OCI-LY7 (cell line): ENCODE data around the gene PTPA. TPM values are rescaled to one million over a fixed set of nuclear protein-coding genes. Genes with fewer than 3 reads are reported as not detected.
A peak's percentile ranks its signal among the peaks of the same experiment; 100 is the strongest.

Source experiments
- BruUV-seq: library from RNA; stranded (reverse); fragments of 400-500 nt; replicated peaks from 2 replicates; lab custom pipeline; 2021; lab: Mats Ljungman, UMichigan
- CTCF ChIA-PET: fragments of 300-600 bp; sonication (Branson Sonifier 250); formaldehyde crosslinking; loops from one replicate; lab custom pipeline; 2022; ENCODE audit warnings: antibody characterized with exemption; ENCODE audit not compliant: unreplicated experiment; lab: Charles Lee
- POLR2A ChIA-PET: fragments of 300-600 bp; sonication (Branson Sonifier 250); formaldehyde crosslinking; loops from one replicate; lab custom pipeline; 2022; ENCODE audit warnings: antibody characterized with exemption; lab: Charles Lee
- DNase-seq: peaks from one replicate; pipeline ENCODE4 v3.0.0-alpha.2; 2015; ENCODE audit warnings: low spot score
- H2AFZ ChIP-seq: fragments of 200-600 bp; sonication (generic), shearing (Covaris generic); 2 replicates; pipeline ENCODE4 v1.6.1; 2014; ENCODE audit warnings: mild to moderate bottlenecking, antibody characterized with exemption, low read length, moderate library complexity
- H3K27ac ChIP-seq: fragments of 200-600 bp; sonication (generic); 2 replicates; pipeline ENCODE4 v1.5.1; 2014; ENCODE audit warnings: mixed run types, low read depth, mild to moderate bottlenecking, moderate library complexity, low read length, inconsistent platforms; ENCODE audit not compliant: poor library complexity, severe bottlenecking
- H3K36me3 ChIP-seq: fragments of 200-600 bp; sonication (generic); 2 replicates; pipeline ENCODE4 v1.6.1; 2014; ENCODE audit warnings: mild to moderate bottlenecking, antibody characterized with exemption, low read length, moderate library complexity, mixed read lengths; ENCODE audit not compliant: insufficient read depth
- H3K4me1 ChIP-seq: fragments of 200-600 bp; sonication (generic); 2 replicates; pipeline ENCODE4 v1.5.1; 2014; ENCODE audit warnings: mild to moderate bottlenecking, low read length; ENCODE audit not compliant: insufficient read depth, poor library complexity, severe bottlenecking
- H3K4me2 ChIP-seq: fragments of 200-600 bp; sonication (generic); 2 replicates; pipeline ENCODE4 v1.6.1; 2014; ENCODE audit warnings: mild to moderate bottlenecking, low read length
- H3K4me3 ChIP-seq: fragments of 200-600 bp; sonication (generic); 2 replicates; pipeline ENCODE4 v1.5.1; 2014; ENCODE audit warnings: mild to moderate bottlenecking, low read depth, low read length; ENCODE audit not compliant: poor library complexity, severe bottlenecking
- H3K79me2 ChIP-seq: fragments of 200-600 bp; sonication (generic); 2 replicates; pipeline ENCODE4 v1.6.1; 2016; ENCODE audit warnings: low read depth, mild to moderate bottlenecking, low read length, moderate library complexity, mixed read lengths; ENCODE audit not compliant: insufficient read depth
- H3K9me2 ChIP-seq: fragments of 200-600 bp; sonication (generic); 2 replicates; pipeline ENCODE4 v1.6.1; 2016; ENCODE audit warnings: mild to moderate bottlenecking, low read length, mixed read lengths; ENCODE audit not compliant: insufficient read depth
- H3K9me3 ChIP-seq: fragments of 200-600 bp; sonication (generic); 2 replicates; pipeline ENCODE4 v1.6.1; 2014; ENCODE audit warnings: mild to moderate bottlenecking, mixed run types, low read length, mixed read lengths
- H4K20me1 ChIP-seq: fragments of 200-600 bp; sonication (generic); 2 replicates; pipeline ENCODE4 v1.6.1; 2014; ENCODE audit warnings: mild to moderate bottlenecking, antibody characterized with exemption, low read length, moderate library complexity, mixed read lengths; ENCODE audit not compliant: insufficient read depth
- EZH2phosphoT487 ChIP-seq: fragments of 200-600 bp; sonication (generic); IDR thresholded peaks from 2 replicates; pipeline ENCODE4 v1.6.1; 2018; ENCODE audit warnings: low read depth, borderline replicate concordance, mild to moderate bottlenecking, mixed run types, antibody characterized with exemption, low read length, moderate library complexity, mixed read lengths
- intact Hi-C: fragments of 100-400 bp; cut with micrococcal nuclease; formaldehyde crosslinking; loops from one replicate; pipeline ENCODE4 v1.10.0; 2022; ENCODE audit not compliant: unreplicated experiment
- total RNA-seq, 2 experiments: library from RNA; depleted of rRNA in 1 of 2; stranded (reverse); fragments of >200 nt in 1 of 2; shearing (Covaris generic) in 1 of 2; gene quantifications; 2 replicates each; pipeline ENCODE4 v1.2.3, GENCODE V29; 2014 to 2022
- TF ChIP-seq, protein P1 (sequence below): fragments of 200-600 bp; sonication (generic); conservative IDR thresholded peaks from 2 replicates; pipeline ENCODE4 v1.5.1; 2014; ENCODE audit warnings: mild to moderate bottlenecking, antibody characterized with exemption, low read length, moderate library complexity, mixed read lengths

PTPA gene
- total RNA-seq, 2 experiments from 2014 or later, result 106 to 111 TPM

DNA sequence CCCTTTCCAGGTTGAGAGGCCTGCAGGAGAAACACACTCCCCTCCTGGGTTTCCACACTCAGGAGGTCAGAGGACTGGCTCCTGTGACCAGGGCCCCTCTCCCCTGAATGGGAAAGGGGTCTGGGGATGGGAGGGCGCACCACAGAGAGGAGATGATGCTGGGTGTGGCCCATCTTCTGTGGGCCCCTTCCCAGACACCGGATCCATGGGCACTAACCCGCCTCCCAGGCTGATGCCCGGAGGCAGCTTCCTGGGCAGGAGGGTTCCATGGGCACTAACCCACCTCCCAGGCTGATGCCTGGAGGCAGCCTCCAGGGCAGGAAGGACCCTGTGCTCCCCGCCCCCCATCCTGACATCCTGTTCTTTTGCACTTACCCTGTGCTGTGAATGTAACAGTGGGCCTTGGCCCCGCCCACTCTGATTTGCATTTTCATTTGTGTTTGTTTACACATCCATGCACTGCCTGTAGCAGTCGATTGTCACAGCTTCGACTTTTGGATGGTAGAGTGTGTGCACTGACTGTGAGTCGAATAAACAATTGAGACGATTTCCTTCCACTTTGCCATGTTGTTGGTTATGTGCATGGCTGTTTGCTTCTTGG, 39.6 kb upstream of the PTPA start:
- Histone ChIP-seq H3K9me2 (no peaks in the 10 kb centered on the region), H3K9me3 (no peaks in the 10 kb centered on the region), H4K20me1 (no peaks in the 10 kb centered on the region), H3K4me3 (no peak overlapping the region), H3K27ac (no peak overlapping the region), H3K4me2 (no peak overlapping the region), H3K36me3 (peaks cover 13% of the 10 kb centered on the region; the same call in 1 of the 2 replicates), H3K4me1 (no peaks in the 10 kb centered on the region), H3K79me2 (no peaks in the 10 kb centered on the region), H2AFZ (no peak overlapping the region)
- no peak for TF ChIP-seq EZH2phosphoT487
- TF ChIP-seq, protein P1, sequence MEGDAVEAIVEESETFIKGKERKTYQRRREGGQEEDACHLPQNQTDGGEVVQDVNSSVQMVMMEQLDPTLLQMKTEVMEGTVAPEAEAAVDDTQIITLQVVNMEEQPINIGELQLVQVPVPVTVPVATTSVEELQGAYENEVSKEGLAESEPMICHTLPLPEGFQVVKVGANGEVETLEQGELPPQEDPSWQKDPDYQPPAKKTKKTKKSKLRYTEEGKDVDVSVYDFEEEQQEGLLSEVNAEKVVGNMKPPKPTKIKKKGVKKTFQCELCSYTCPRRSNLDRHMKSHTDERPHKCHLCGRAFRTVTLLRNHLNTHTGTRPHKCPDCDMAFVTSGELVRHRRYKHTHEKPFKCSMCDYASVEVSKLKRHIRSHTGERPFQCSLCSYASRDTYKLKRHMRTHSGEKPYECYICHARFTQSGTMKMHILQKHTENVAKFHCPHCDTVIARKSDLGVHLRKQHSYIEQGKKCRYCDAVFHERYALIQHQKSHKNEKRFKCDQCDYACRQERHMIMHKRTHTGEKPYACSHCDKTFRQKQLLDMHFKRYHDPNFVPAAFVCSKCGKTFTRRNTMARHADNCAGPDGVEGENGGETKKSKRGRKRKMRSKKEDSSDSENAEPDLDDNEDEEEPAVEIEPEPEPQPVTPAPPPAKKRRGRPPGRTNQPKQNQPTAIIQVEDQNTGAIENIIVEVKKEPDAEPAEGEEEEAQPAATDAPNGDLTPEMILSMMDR, result no peak
- BruUV-seq, result TSS peak; percentile 65
- CTCF ChIA-PET, result no interaction called here
- peak; percentile 8 for DNase-seq
- intact Hi-C loops, result no loop called here
- POLR2A ChIA-PET, result no interaction called here

DNA sequence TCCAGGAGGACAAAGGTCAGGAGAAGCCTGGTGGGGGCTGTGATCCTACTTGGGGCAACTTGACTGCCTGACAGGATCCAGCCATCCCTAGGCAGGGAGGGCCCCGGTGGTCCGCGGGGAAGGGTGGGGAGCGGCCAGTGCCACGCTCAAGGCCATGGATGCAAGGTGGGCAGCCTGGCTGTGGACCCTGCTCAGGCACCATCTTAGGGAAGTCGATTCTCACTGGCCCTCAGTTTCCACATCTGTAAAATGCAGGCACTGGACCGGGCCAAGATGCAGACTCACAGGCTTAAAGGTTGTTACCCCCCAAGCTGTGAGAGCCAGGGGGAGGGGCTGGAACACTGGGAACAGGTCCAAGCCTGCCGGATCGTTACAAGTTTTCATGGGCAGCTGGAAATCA, 39.0 kb upstream of the PTPA start:
- Histone ChIP-seq H3K4me2 (no peak overlapping the region), H3K9me2 (no peaks in the 10 kb centered on the region), H3K4me3 (no peak overlapping the region), H4K20me1 (no peaks in the 10 kb centered on the region), H2AFZ (no peak overlapping the region), H3K4me1 (no peaks in the 10 kb centered on the region), H3K79me2 (no peaks in the 10 kb centered on the region), H3K36me3 (peaks cover 13% of the 10 kb centered on the region; the same call in 1 of the 2 replicates), H3K27ac (no peak overlapping the region), H3K9me3 (no peaks in the 10 kb centered on the region)
- ChIA-PET CTCF (no interaction called here), POLR2A (interaction anchor here (0.6 kb wide), 1 partner anchor 226 kb away, joined by 3 read pairs; no protein-coding TSS in a partner anchor)
- TF ChIP-seq EZH2phosphoT487, result no peak
- TF ChIP-seq, protein P1, result no peak
- intact Hi-C loops, result no loop called here
- no peak for DNase-seq
- no TSS peak for BruUV-seq

DNA sequence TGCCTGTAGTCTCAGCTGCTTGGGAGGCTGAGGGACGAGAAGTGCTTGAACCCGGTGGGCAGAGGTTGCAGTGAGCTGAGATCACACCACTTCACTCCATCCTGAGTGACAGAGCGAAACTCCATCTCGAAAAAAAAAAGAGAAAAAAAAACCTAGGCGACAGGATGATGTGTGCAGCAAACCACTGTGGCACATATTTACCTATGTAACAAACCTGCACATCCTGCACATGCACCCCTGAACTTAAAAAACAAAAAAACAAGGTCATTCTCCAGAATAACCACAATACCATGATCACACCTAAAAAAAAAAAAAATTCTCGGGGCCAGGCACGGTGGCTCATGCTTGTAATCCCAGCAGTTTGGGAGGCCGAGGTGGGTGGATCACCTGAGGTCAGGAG, 37.8 kb upstream of the PTPA start:
- intact Hi-C loops, result no loop called here
- TF ChIP-seq, protein P1, result no peak
- no peak for TF ChIP-seq EZH2phosphoT487
- DNase-seq, result no peak
- H3K4me3 ChIP-seq, result no peak overlapping the region
- no peaks in the 10 kb centered on the region for H3K4me1 ChIP-seq
- H4K20me1 ChIP-seq, result no peaks in the 10 kb centered on the region
- POLR2A ChIA-PET, result interaction anchor here (1.0 kb wide), 1 partner anchor 17 kb away, joined by 3 read pairs; no protein-coding TSS in a partner anchor
- peaks cover 13% of the 10 kb centered on the region; the same call in 1 of the 2 replicates for H3K36me3 ChIP-seq
- H3K4me2 ChIP-seq, result no peak overlapping the region
- no peaks in the 10 kb centered on the region for H3K9me2 ChIP-seq
- no peak overlapping the region for H2AFZ ChIP-seq
- no peak overlapping the region for H3K27ac ChIP-seq
- H3K79me2 ChIP-seq, result no peaks in the 10 kb centered on the region
- BruUV-seq, result no TSS peak
- CTCF ChIA-PET, result no interaction called here
- H3K9me3 ChIP-seq, result no peaks in the 10 kb centered on the region
